ENCODE measurements around the gene IFNK. TPM values are rescaled to one million over a fixed set of nuclear protein-coding genes. Genes with fewer than 3 reads are reported as not detected.

The IFNK gene
- total and polyA plus RNA-seq, 2 experiments from 2014 or later, result not detected

GRCh38 chr9:27491154-27491553 is 32.9 kb upstream of the IFNK start:
- DNase-seq (ENCODE audit: low spot score) (no peak), ATAC-seq (no peak)
- Mint-ChIP-seq H3K27ac (no peak overlapping the region), H3K4me3 (no peak overlapping the region), H3K36me3 (ENCODE audit: low read depth) (peaks cover 14% of the 10 kb centered on the region; the same call in 2 of the 3 replicates), H3K4me1 (peaks cover 62% of the 10 kb centered on the region), H3K9me3 (peaks cover 11% of the 10 kb centered on the region), H3K27me3 (ENCODE audit: insufficient read depth, low read depth, poor library complexity) (peaks cover 2% of the 10 kb centered on the region)
- Histone ChIP-seq H3K4me2 (no peak overlapping the region), H3K36me3 (ENCODE audit: insufficient read depth) (no peaks in the 10 kb centered on the region), H3K79me2 (replicated peaks; ENCODE audit: insufficient read depth) (peaks cover 10% of the 10 kb centered on the region), H3K9me2 (ENCODE audit: insufficient read depth) (no peaks in the 10 kb centered on the region), H4K20me1 (replicated peaks; ENCODE audit: insufficient read depth) (no peaks in the 10 kb centered on the region), H2AFZ (no peak overlapping the region), H3K27me3 (ENCODE audit: insufficient read depth) (no peaks in the 10 kb centered on the region), H3K4me1 (ENCODE audit: insufficient read depth) (peaks cover 39% of the 10 kb centered on the region), H3F3A (replicated peaks; ENCODE audit: low read depth) (no peaks in the 10 kb centered on the region), H3K27ac (ENCODE audit: low read depth) (no peak overlapping the region), H3K4me3 (no peak overlapping the region)
- TF ChIP-seq, protein P1, sequence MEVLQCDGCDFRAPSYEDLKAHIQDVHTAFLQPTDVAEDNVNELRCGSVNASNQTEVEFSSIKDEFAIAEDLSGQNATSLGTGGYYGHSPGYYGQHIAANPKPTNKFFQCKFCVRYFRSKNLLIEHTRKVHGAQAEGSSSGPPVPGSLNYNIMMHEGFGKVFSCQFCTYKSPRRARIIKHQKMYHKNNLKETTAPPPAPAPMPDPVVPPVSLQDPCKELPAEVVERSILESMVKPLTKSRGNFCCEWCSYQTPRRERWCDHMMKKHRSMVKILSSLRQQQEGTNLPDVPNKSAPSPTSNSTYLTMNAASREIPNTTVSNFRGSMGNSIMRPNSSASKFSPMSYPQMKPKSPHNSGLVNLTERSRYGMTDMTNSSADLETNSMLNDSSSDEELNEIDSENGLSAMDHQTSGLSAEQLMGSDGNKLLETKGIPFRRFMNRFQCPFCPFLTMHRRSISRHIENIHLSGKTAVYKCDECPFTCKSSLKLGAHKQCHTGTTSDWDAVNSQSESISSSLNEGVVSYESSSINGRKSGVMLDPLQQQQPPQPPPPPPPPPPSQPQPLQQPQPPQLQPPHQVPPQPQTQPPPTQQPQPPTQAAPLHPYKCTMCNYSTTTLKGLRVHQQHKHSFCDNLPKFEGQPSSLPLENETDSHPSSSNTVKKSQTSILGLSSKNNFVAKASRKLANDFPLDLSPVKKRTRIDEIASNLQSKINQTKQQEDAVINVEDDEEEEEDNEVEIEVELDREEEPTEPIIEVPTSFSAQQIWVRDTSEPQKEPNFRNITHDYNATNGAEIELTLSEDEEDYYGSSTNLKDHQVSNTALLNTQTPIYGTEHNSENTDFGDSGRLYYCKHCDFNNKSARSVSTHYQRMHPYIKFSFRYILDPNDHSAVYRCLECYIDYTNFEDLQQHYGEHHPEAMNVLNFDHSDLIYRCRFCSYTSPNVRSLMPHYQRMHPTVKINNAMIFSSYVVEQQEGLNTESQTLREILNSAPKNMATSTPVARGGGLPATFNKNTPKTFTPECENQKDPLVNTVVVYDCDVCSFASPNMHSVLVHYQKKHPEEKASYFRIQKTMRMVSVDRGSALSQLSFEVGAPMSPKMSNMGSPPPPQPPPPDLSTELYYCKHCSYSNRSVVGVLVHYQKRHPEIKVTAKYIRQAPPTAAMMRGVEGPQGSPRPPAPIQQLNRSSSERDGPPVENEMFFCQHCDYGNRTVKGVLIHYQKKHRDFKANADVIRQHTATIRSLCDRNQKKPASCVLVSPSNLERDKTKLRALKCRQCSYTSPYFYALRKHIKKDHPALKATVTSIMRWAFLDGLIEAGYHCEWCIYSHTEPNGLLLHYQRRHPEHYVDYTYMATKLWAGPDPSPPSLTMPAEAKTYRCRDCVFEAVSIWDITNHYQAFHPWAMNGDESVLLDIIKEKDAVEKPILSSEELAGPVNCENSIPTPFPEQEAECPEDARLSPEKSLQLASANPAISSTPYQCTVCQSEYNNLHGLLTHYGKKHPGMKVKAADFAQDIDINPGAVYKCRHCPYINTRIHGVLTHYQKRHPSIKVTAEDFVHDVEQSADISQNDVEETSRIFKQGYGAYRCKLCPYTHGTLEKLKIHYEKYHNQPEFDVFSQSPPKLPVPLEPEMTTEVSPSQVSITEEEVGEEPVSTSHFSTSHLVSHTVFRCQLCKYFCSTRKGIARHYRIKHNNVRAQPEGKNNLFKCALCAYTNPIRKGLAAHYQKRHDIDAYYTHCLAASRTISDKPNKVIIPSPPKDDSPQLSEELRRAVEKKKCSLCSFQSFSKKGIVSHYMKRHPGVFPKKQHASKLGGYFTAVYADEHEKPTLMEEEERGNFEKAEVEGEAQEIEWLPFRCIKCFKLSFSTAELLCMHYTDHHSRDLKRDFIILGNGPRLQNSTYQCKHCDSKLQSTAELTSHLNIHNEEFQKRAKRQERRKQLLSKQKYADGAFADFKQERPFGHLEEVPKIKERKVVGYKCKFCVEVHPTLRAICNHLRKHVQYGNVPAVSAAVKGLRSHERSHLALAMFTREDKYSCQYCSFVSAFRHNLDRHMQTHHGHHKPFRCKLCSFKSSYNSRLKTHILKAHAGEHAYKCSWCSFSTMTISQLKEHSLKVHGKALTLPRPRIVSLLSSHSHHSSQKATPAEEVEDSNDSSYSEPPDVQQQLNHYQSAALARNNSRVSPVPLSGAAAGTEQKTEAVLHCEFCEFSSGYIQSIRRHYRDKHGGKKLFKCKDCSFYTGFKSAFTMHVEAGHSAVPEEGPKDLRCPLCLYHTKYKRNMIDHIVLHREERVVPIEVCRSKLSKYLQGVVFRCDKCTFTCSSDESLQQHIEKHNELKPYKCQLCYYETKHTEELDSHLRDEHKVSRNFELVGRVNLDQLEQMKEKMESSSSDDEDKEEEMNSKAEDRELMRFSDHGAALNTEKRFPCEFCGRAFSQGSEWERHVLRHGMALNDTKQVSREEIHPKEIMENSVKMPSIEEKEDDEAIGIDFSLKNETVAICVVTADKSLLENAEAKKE (CRISPR knock-in tag; IDR thresholded peaks at IDR 0.05), result no peak
- TF ChIP-seq, protein P2, sequence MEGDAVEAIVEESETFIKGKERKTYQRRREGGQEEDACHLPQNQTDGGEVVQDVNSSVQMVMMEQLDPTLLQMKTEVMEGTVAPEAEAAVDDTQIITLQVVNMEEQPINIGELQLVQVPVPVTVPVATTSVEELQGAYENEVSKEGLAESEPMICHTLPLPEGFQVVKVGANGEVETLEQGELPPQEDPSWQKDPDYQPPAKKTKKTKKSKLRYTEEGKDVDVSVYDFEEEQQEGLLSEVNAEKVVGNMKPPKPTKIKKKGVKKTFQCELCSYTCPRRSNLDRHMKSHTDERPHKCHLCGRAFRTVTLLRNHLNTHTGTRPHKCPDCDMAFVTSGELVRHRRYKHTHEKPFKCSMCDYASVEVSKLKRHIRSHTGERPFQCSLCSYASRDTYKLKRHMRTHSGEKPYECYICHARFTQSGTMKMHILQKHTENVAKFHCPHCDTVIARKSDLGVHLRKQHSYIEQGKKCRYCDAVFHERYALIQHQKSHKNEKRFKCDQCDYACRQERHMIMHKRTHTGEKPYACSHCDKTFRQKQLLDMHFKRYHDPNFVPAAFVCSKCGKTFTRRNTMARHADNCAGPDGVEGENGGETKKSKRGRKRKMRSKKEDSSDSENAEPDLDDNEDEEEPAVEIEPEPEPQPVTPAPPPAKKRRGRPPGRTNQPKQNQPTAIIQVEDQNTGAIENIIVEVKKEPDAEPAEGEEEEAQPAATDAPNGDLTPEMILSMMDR (conservative IDR thresholded peaks at IDR 0.05; ENCODE audit: low read depth in 2 of 2), result no peak
- no peak for TF ChIP-seq JUNB (IDR thresholded peaks at IDR 0.05; ENCODE audit: unreplicated experiment)
- no peak for TF ChIP-seq POLR2AphosphoS5 (IDR thresholded peaks at IDR 0.05; ENCODE audit: low read depth)
- no peak for TF ChIP-seq ZNF114 (CRISPR knock-in tag; IDR thresholded peaks at IDR 0.05)
- no peak for TF ChIP-seq STAT1 (IDR thresholded peaks at IDR 0.05; ENCODE audit: unreplicated experiment)
- no peak for TF ChIP-seq ZNF331 (CRISPR knock-in tag; IDR thresholded peaks at IDR 0.05; ENCODE audit: low read depth)
- TF ChIP-seq REST (IDR thresholded peaks at IDR 0.05; ENCODE audit: unreplicated experiment), result no peak
- no peak for TF ChIP-seq NANOG (IDR thresholded peaks at IDR 0.05; ENCODE audit: borderline replicate concordance)
- TF ChIP-seq, protein P3, sequence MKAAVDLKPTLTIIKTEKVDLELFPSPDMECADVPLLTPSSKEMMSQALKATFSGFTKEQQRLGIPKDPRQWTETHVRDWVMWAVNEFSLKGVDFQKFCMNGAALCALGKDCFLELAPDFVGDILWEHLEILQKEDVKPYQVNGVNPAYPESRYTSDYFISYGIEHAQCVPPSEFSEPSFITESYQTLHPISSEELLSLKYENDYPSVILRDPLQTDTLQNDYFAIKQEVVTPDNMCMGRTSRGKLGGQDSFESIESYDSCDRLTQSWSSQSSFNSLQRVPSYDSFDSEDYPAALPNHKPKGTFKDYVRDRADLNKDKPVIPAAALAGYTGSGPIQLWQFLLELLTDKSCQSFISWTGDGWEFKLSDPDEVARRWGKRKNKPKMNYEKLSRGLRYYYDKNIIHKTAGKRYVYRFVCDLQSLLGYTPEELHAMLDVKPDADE (IDR thresholded peaks at IDR 0.05), result no peak
